CD4-positive, alpha-beta T cell treated with Interleukin-10 for 1 hour (primary cell): ENCODE measurements around the gene GRK1.
"Not testable (repeated sequence)": the region's sequence is repeated elsewhere in the genome, so short reads cannot be mapped to it uniquely, and the experiment has no call there.

Source experiments
- DNase-seq: peaks from one replicate; pipeline ENCODE4 v3.0.0-alpha.2; 2020

GRK1 gene

GRCh38 chr13:113745500-113746142 is 78.6 kb downstream of the GRK1 start:
- not testable (repeated sequence) for DNase-seq

- DNase-seq, result no peak
Measured at GRCh38 chr13:113746143-113746525, 79.1 kb downstream of the GRK1 start.

GRCh38 chr13:113746671-113747070 is 79.7 kb downstream of the GRK1 start:
- no peak for DNase-seq

- no peak for DNase-seq
Measured at GRCh38 chr13:113747291-113747833, 80.3 kb downstream of the GRK1 start.

GRCh38 chr13:113748101-113748861 is 81.3 kb downstream of the GRK1 start:
- DNase-seq, result no peak

- no peak for DNase-seq
Measured at GRCh38 chr13:113748862-113749451, 81.9 kb downstream of the GRK1 start.

GRCh38 chr13:113749507-113749906 is 82.5 kb downstream of the GRK1 start:
- DNase-seq, result no peak

GRCh38 chr13:113749967-113750366 is 82.9 kb downstream of the GRK1 start:
- DNase-seq, result no peak

- no peak for DNase-seq
Measured at GRCh38 chr13:113750554-113751399, 83.8 kb downstream of the GRK1 start.

GRCh38 chr13:113751491-113751890 is 84.5 kb downstream of the GRK1 start:
- DNase-seq, result no peak

GRCh38 chr13:113752211-113752986 is 85.4 kb downstream of the GRK1 start:
- DNase-seq, result not testable (repeated sequence)

GRCh38 chr13:113753171-113753570 is 86.2 kb downstream of the GRK1 start:
- no peak for DNase-seq

GRCh38 chr13:113754242-113754641 is 87.2 kb downstream of the GRK1 start:
- no peak for DNase-seq

- DNase-seq, result no peak
Measured at GRCh38 chr13:113754691-113755090, 87.7 kb downstream of the GRK1 start.

GRCh38 chr13:113756441-113757097 is 89.5 kb downstream of the GRK1 start:
- DNase-seq, result no peak

GRCh38 chr13:113758651-113759524 is 91.9 kb downstream of the GRK1 start, which contains the start of gene TMEM255B:
TSS of gene TMEM255B (plus strand) at chr13:113759226. CDS start at chr13:113759270, 44 bp downstream.
- peak; percentile 69 for DNase-seq

- DNase-seq, result no peak
Measured at GRCh38 chr13:113759525-113760137, 92.6 kb downstream of the GRK1 start.

GRCh38 chr13:113761136-113761535 is 94.1 kb downstream of the GRK1 start:
- no peak for DNase-seq

GRCh38 chr13:113762075-113762474 is 95.1 kb downstream of the GRK1 start:
- DNase-seq, result no peak

- no peak for DNase-seq
Measured at GRCh38 chr13:113762538-113762937, 95.5 kb downstream of the GRK1 start.
